K562 (cell line): ENCODE measurements around the gene BCR.

ENCODE experiments used
- ATF7 ChIP-seq: fragments of 450-650 bp; IDR thresholded peaks from 2 replicates; pipeline ENCODE4 v1.7.1; 2014; ENCODE audit warnings: mild to moderate bottlenecking, moderate library complexity
- CSDE1 ChIP-seq, 2 experiments: fragments of 450-650 bp; IDR thresholded peaks; 2 replicates each; pipeline ENCODE4 v1.6.1; 2016; ENCODE audit warnings: mild to moderate bottlenecking in 1 of 2
- MAZ ChIP-seq, 2 experiments: fragments of 450-650 bp in 1 of 2; sonication (generic) in 1 of 2; formaldehyde crosslinking; IDR thresholded peaks in 1 of 2; conservative IDR thresholded peaks in 1 of 2; 2 replicates each; pipeline versions ENCODE4 v1.4.0 to v1.5.0; 2020; ENCODE audit warnings: mild to moderate bottlenecking in 1 of 2, missing genetic modification reagents in 1 of 2
- POLR2A ChIP-seq: fragments of 450-650 bp; conservative IDR thresholded peaks from 2 replicates; pipeline ENCODE4 v1.6.1; 2016
- ZFP36 ChIP-seq: fragments of 150-350 bp; IDR thresholded peaks from 2 replicates; pipeline ENCODE4 v1.6.1; 2018; ENCODE audit warnings: low read length, low read depth; ENCODE audit not compliant: partially characterized antibody
- TF ChIP-seq, protein P1 (sequence below): fragments of 250-450 bp; sonication (Bioruptor Pico); IDR thresholded peaks from 2 replicates; pipeline ENCODE4 v1.5.0; 2020; ENCODE audit warnings: mild to moderate bottlenecking
- TF ChIP-seq, protein P2 (sequence below): sonication (generic); formaldehyde crosslinking; IDR thresholded peaks from 2 replicates; pipeline ENCODE4 v1.8.0; 2022; ENCODE audit warnings: mild to moderate bottlenecking, low read depth, missing genetic modification reagents

DNA sequence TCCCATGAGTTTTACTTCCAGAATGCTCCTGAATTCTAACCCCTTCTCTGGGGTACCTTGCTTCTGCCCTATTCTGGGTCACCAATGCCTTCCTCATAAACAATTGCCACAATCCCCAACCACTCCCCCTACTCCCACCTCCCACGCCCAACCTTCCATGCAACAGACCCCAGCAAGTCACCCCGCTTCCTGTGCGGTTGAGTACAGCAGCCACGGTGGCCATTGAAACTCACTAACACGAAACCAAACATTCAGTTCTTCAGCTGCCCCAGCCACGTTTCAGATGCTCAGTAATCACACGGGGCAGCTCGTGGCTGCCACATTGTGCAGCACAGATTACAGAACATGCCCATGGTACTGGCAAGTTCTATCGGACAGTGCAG, 3.7 kb upstream of the BCR start:
- TF ChIP-seq ZFP36 (no peak), POLR2A (no peak), CSDE1 (IDR thresholded peaks at IDR 0.05) (no peak), MAZ (CRISPR knock-in tag; conservative IDR thresholded peaks at IDR 0.05 in 1 of 2, IDR thresholded peaks at IDR 0.05 in 1 of 2) (no peak), ATF7 (no peak)
- TF ChIP-seq, protein P1, sequence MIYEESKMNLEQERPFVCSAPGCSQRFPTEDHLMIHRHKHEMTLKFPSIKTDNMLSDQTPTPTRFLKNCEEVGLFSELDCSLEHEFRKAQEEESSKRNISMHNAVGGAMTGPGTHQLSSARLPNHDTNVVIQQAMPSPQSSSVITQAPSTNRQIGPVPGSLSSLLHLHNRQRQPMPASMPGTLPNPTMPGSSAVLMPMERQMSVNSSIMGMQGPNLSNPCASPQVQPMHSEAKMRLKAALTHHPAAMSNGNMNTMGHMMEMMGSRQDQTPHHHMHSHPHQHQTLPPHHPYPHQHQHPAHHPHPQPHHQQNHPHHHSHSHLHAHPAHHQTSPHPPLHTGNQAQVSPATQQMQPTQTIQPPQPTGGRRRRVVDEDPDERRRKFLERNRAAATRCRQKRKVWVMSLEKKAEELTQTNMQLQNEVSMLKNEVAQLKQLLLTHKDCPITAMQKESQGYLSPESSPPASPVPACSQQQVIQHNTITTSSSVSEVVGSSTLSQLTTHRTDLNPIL, result no peak
- TF ChIP-seq, protein P2, sequence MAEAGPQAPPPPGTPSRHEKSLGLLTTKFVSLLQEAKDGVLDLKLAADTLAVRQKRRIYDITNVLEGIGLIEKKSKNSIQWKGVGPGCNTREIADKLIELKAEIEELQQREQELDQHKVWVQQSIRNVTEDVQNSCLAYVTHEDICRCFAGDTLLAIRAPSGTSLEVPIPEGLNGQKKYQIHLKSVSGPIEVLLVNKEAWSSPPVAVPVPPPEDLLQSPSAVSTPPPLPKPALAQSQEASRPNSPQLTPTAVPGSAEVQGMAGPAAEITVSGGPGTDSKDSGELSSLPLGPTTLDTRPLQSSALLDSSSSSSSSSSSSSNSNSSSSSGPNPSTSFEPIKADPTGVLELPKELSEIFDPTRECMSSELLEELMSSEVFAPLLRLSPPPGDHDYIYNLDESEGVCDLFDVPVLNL, result no peak
